Thyroid gland (tissue), 4 donors: Measurements from ENCODE around the gene GNG3. TPM values are rescaled to one million over a fixed set of nuclear protein-coding genes. Genes with fewer than 3 reads are reported as not detected.
"Not testable (repeated sequence)": the region's sequence is repeated elsewhere in the genome, so short reads cannot be mapped to it uniquely, and the experiment has no call there.

Experiments
- DNase-seq, 2 donors: peaks; one replicate each; pipeline ENCODE4 v3.0.0-alpha.2; 2019
- H3K27ac ChIP-seq, 3 donors: fragments of 200-600 bp; sonication (generic); 1 replicate in 2 of 3; 2 replicates in 1 of 3; pipeline ENCODE4 v1.5.1; 2016 to 2019; ENCODE audit warnings: mild to moderate bottlenecking in 1 of 3, moderate library complexity in 1 of 3
- H3K27me3 ChIP-seq: fragments of 200-600 bp; sonication (generic); one replicate; pipeline ENCODE4 v1.5.1; 2019
- H3K36me3 ChIP-seq, 2 donors: fragments of 200-600 bp; sonication (generic); one replicate each; pipeline ENCODE4 v1.5.1; 2016 to 2019
- H3K4me1 ChIP-seq, 2 donors: fragments of 200-600 bp; sonication (generic); one replicate each; pipeline ENCODE4 v1.5.1; 2017 to 2019
- H3K4me3 ChIP-seq, 3 donors: fragments of 200-600 bp; sonication (generic); replicated peaks in 1 of 3; 1 replicate in 2 of 3; 2 replicates in 1 of 3; pipeline ENCODE4 v1.5.1; 2016; ENCODE audit warnings: mild to moderate bottlenecking in 1 of 3
- H3K9me3 ChIP-seq: fragments of 200-600 bp; sonication (generic); one replicate; pipeline ENCODE4 v1.5.1; 2017
- POLR2A ChIP-seq, 2 donors: fragments of 450-650 bp; IDR thresholded peaks; one replicate each; pipeline ENCODE4 v1.6.1; 2017; ENCODE audit warnings: antibody characterized with exemption in 2 of 2, mild to moderate bottlenecking in 2 of 2, moderate library complexity in 1 of 2
- WGBS, 2 donors: methylation state at CpG; one replicate each; pipeline ENCODE4 v1.1.5; 2017; 5-methylcytosine and 5-hydroxymethylcytosine counted together
- intact Hi-C: fragments of 100-400 bp; cut with DNase I; formaldehyde crosslinking; loops from one replicate; pipeline ENCODE4 v1.15.1; 2023
- total RNA-seq, 4 donors: library from RNA; depleted of rRNA; stranded (reverse); fragments of >200 nt; gene quantifications; one replicate each; pipeline ENCODE4 v1.2.3, GENCODE V29; 2016
- TF ChIP-seq, protein P1 (sequence below), 6 experiments: fragments of 200-600 bp in 3 of 6; fragments of 450-650 bp in 3 of 6; sonication (generic) in 3 of 6; IDR thresholded peaks; one replicate each; pipeline ENCODE4 v1.5.1; 2016 to 2019; ENCODE audit warnings: antibody characterized with exemption in 6 of 6, mild to moderate bottlenecking in 2 of 6, inconsistent platforms in 1 of 6, moderate library complexity in 1 of 6

The GNG3 gene
- total RNA-seq, 4 donors from 2014 or later: not detected

DNA sequence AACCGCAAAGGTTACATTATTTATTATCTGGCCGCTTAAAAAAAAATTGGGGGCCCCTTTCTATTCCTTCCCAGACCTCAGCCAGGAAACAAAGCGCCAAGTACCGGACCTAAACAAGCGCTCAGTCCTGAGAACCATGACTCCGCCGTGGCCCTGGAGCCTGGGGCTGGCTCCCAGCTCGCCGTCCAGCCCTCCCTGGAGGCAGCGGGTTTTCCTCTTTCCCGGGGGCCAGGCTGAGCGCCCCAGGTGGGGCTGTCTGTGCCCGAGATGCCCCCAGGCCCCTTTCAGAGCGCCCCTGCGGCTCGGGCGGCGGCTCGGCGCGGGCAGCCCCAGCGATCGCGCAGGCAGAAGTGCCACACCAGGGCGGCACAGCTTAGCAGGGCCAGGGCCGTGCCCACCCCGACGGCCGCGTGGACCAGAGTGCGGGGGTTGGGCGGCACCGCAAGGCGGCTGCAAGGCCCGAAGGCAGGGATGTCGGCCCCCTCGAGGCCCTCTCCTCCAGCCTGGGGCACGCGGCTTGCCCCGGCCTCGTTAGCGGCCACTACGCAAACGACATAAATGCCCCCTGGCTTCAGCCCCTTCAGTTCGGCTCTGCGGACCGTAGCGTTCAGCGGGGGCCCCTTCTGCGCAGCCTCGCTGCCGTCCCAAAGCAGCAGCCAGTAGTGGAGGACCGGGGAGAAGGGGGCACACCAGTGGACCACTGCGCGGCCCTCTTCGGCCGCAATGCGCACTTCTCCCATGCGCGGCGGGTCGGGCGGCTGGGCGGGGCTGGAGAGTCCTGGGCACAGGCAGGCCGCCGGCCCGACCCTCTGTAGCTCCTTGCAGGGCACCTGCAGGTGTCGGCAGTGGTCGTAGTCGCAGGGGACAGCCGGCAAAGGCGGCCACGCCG lies 19.7 kb upstream of the GNG3 start:
- intact Hi-C loops: no loop called here
- Histone ChIP-seq H3K27me3 (no peaks in the 10 kb centered on the region), H3K27ac (peak overlapping the region in 1 of 3 donors; percentile 27), H3K4me3 (peak overlapping the region in 1 of 3 donors; percentile 23), H3K36me3 (peaks cover 0 to 22% of the 10 kb centered on the region in 2 donors), H3K4me1 (peaks cover 4 to 8% of the 10 kb centered on the region in 2 donors), H3K9me3 (no peaks in the 10 kb centered on the region)
- DNase-seq: no peak
- TF ChIP-seq, protein P1, sequence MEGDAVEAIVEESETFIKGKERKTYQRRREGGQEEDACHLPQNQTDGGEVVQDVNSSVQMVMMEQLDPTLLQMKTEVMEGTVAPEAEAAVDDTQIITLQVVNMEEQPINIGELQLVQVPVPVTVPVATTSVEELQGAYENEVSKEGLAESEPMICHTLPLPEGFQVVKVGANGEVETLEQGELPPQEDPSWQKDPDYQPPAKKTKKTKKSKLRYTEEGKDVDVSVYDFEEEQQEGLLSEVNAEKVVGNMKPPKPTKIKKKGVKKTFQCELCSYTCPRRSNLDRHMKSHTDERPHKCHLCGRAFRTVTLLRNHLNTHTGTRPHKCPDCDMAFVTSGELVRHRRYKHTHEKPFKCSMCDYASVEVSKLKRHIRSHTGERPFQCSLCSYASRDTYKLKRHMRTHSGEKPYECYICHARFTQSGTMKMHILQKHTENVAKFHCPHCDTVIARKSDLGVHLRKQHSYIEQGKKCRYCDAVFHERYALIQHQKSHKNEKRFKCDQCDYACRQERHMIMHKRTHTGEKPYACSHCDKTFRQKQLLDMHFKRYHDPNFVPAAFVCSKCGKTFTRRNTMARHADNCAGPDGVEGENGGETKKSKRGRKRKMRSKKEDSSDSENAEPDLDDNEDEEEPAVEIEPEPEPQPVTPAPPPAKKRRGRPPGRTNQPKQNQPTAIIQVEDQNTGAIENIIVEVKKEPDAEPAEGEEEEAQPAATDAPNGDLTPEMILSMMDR (IDR thresholded peaks at IDR 0.05): no peak
- no peak for TF ChIP-seq POLR2A (IDR thresholded peaks at IDR 0.05)
- WGBS, 2 donors: 41 to 58% methylated on average over 12 to 36 of the region's 74 CpGs

DNA sequence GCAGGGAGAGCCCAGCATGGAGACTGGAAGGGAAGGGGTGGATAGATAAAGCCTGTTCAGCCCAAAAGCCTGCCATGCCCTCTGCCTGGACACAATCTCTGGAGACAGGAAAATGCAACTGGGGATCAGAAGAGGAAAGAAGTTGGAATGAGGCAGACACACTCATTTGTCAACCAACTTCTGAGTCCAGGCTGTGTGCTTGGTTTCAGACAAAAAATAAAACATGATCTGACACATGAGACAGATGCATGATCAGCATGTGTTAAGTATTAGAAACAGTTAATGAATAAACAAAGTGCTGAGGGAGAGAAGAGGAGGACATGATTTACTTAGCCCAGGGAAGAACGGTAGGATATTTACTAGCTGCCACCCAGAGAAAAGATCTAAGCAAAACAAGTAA lies 19.0 kb upstream of the GNG3 start:
- no peaks in the 10 kb centered on the region for H3K9me3 ChIP-seq
- intact Hi-C loops: no loop called here
- peaks cover 4 to 8% of the 10 kb centered on the region in 2 donors for H3K4me1 ChIP-seq
- no peak for DNase-seq
- 64 to 69% methylated on average over 1 of the region's 1 CpG for WGBS, 2 donors
- H3K36me3 ChIP-seq: peaks cover 0 to 29% of the 10 kb centered on the region in 2 donors
- no peak for TF ChIP-seq POLR2A (IDR thresholded peaks at IDR 0.05)
- TF ChIP-seq, protein P1 (IDR thresholded peaks at IDR 0.05): no peak
- no peaks in the 10 kb centered on the region for H3K27me3 ChIP-seq
- peak overlapping the region in 2 of 3 donors; percentile 27 to 44 for H3K27ac ChIP-seq
- H3K4me3 ChIP-seq: peak overlapping the region in 1 of 3 donors; percentile 23

DNA sequence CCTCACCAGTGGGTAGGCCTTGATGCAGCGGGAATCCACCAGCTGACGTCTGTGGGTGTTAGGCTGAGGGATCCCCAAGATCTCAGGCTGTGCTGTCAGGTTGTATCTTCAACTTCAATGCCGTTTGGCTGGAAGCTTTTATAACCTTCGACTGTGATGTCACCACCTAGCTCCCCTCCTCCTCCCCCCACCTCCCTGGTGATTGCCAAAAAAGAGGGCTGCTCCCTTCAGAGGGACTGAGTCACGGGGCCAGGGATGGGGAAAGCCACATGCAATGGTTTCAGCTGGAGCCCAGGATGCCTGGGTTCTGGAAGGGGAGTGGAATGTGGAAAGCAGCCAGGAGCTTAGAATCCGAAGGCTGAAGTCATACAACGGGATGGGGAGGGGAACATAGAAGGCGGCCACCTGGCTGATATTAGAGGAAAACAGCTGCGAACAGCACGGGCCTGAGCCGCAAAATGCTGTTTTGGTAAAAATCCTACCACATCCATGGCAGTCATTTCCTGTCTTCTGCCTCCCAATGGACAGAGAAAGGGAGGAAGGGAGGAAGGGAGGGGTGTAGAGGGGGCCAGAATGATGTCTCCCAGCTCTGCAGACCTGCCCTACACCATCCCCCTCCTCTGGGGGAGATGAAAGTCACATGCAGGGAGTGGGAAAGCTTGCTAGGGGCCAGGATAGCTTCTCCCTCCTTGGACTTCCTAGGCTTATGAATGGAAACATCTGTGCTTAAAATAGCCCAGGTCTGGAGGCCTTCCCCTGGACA lies 17.9 kb upstream of the GNG3 start, which contains the start of gene LRRN4CL:
Gene LRRN4CL (minus strand): TSS at position 110 of the 763 bp plus-strand sequence. CDS start 1,022 bp downstream, outside the sequence.
- TF ChIP-seq, protein P1 (IDR thresholded peaks at IDR 0.05): no peak
- TF ChIP-seq POLR2A (IDR thresholded peaks at IDR 0.05): no peak
- peak within 1 kb of the TSS in 1 of 3 donors; percentile 23 for H3K4me3 ChIP-seq
- 67 to 74% methylated on average over 11 of the region's 11 CpGs for WGBS, 2 donors
- DNase-seq: no peak
- H3K27ac ChIP-seq: peak within 1 kb of the TSS in 2 of 3 donors; percentile 27 to 44
- peaks cover 4 to 8% of the 10 kb centered on the region in 2 donors for H3K4me1 ChIP-seq
- intact Hi-C loops: loop anchor here (10.0 kb wide), 1 partner anchor 295 kb away; no protein-coding TSS in a partner anchor
- no peaks in the 10 kb centered on the region for H3K27me3 ChIP-seq
- H3K9me3 ChIP-seq: no peaks in the 10 kb centered on the region
- peaks cover 0 to 30% of the 10 kb centered on the region in 2 donors for H3K36me3 ChIP-seq

DNA sequence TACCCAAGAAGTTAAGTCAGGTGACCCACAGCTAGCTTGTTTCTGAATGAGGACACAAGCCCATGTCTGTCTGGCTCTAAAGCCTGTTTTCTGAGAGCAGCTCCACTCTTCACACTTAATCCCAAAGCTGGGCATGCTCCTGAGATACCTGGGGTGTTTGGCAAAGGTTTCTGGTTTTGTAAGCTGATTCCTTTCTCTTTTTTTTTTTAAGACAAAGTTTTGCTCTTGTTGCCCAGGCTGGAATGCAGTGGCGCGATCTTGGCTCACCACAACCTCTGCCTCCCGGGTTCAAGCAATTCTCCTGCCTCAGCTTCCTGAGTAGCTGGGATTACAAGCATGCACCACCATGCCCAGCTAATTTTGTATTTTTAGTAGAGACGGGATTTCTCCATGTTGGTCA lies 13.9 kb upstream of the GNG3 start:
- peaks cover 0 to 30% of the 10 kb centered on the region in 2 donors for H3K36me3 ChIP-seq
- WGBS, 2 donors: 75 to 83% methylated on average over 4 of the region's 4 CpGs
- H3K27me3 ChIP-seq, DNase-seq, H3K9me3 ChIP-seq, H3K4me1 ChIP-seq, H3K27ac ChIP-seq, H3K4me3 ChIP-seq: not testable (repeated sequence)
- intact Hi-C loops: loop anchor here (10.0 kb wide), 1 partner anchor 299 kb away; no protein-coding TSS in a partner anchor

DNA sequence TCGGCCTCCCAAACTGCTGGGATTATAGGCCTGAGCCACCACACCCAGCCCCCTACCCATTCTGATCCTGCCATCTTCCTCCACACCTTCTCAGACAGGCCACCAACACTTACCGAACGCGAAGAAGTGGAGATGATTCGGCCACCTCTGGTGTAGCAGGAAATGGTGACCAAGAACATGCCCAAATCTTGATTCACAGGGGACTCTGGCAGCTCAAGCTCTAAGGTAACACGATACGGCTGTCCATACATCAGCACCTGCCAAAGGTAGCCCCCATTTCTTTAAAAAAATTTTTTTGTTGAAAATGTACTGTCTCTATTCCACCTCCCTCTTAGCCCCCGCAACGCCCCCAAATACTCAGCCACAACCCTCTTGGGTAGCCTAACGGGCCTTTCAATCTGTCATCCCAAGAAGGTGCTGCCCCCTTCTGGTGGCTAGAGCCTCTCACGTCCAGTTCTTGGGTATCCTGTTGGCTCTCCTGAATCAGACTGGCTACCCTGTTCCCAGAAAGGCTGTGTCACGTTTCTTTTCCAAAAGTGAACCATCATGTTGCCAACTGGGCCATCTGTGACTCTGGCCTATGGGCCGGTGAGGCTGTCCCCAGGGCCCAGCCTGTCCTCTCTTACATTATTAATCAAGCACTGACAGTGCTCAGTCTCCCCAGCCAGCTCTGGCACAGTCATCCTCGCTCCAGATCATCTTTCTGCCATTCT lies 12.9 kb upstream of the GNG3 start:
- intact Hi-C loops: loop anchor here (10.0 kb wide), 1 partner anchor 300 kb away; no protein-coding TSS in a partner anchor
- DNase-seq: peak; percentile 75 to 78
- WGBS, 2 donors: 61 to 65% methylated on average over 14 of the region's 14 CpGs
- H3K9me3 ChIP-seq: no peaks in the 10 kb centered on the region
- no peaks in the 10 kb centered on the region for H3K4me1 ChIP-seq
- H3K27me3 ChIP-seq: no peaks in the 10 kb centered on the region
- H3K4me3 ChIP-seq: no peak overlapping the region
- H3K27ac ChIP-seq: no peak overlapping the region
- peaks cover 0 to 30% of the 10 kb centered on the region in 2 donors for H3K36me3 ChIP-seq
- no peak for TF ChIP-seq POLR2A (IDR thresholded peaks at IDR 0.05)
- TF ChIP-seq, protein P1 (IDR thresholded peaks at IDR 0.05): peak in 5 of 6 experiments; percentile 45 to 79 (median 58)
